Measurements from ENCODE around the gene TBC1D8.

The TBC1D8 gene

DNA sequence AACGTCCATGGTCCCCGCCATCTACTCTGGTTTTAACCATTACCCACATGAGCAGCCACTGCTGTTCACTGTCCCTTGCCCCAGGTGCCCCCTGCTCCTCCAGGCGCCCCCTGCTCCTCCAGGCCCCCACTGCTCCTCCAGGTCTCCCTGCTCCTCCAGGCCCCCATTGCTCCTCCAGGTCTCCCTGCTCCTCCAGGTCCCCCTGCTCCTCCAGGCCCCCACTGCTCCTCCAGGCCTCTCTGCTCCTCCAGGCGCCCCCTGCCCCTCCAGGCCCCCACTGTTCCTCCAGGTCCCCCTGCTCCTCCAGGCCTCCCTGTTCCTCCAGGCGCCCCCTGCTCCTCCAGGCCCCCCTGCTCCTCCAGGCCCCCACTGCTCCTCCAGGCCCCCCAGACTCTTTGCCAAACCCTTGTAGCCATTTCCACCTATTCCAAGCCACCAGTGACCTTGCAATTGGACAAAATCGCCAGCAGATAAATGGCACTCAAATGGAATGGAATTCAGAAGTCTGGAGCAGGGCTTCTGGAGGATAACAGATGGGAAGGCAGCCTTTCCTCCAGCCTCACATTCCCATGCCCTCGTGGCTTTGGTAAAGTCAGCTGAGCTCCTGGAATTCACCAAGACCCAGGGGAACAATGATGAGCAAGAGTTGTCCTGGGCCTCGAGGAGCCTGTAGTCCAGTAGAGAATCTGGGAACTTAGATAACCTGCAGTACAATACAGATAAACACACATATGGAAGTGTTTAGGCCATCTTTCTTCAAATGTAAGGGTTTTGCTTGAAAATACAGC is 162.4 kb downstream of the TBC1D8 start:
- Histone ChIP-seq H3K4me3 (ENCODE audit: insufficient read length, low read depth) (no peak overlapping the region), H3K4me1 (ENCODE audit: insufficient read depth, insufficient read length) (peaks cover 3% of the 10 kb centered on the region), H3K9me3 (ENCODE audit: insufficient read depth, low read length) (no peaks in the 10 kb centered on the region), H3K9ac (ENCODE audit: insufficient read length, low read depth) (no peak overlapping the region), H3K27me3 (ENCODE audit: insufficient read depth, insufficient read length) (no peaks in the 10 kb centered on the region), H3K36me3 (ENCODE audit: insufficient read depth, insufficient read length, low read length) (no peaks in the 10 kb centered on the region)
- TF ChIP-seq YY1 (IDR thresholded peaks at IDR 0.05; ENCODE audit: insufficient read depth, insufficient read length) = no peak
- DNase-seq (ENCODE audit: low read depth, low spot score) = no peak

- TF ChIP-seq ZNF274 (IDR thresholded peaks at IDR 0.05; ENCODE audit: low read depth, low read length) (no peak), YY1 (IDR thresholded peaks at IDR 0.05; ENCODE audit: insufficient read depth, insufficient read length) (no peak), SUZ12 (IDR thresholded peaks at IDR 0.05; ENCODE audit: extremely low read depth, insufficient read depth, insufficient read length) (no peak)
- Histone ChIP-seq H3K36me3 (ENCODE audit: insufficient read depth, insufficient read length, low read length) (no peaks in the 10 kb centered on the region), H3K27me3 (ENCODE audit: insufficient read depth, insufficient read length) (no peaks in the 10 kb centered on the region), H3K4me1 (ENCODE audit: insufficient read depth, insufficient read length) (peaks cover 3% of the 10 kb centered on the region), H3K9ac (ENCODE audit: insufficient read length, low read depth) (no peak overlapping the region), H3K9me3 (ENCODE audit: insufficient read depth, low read length) (no peaks in the 10 kb centered on the region), H3K4me3 (ENCODE audit: insufficient read length, low read depth) (no peak overlapping the region)
- DNase-seq (ENCODE audit: low read depth, low spot score) = no peak
Measured at GRCh38 chr2:100987974-100988373, 163.2 kb downstream of the TBC1D8 start.

GRCh38 chr2:100987536-100987935 is 163.6 kb downstream of the TBC1D8 start:
- H3K4me1 ChIP-seq (ENCODE audit: insufficient read depth, insufficient read length) = peaks cover 5% of the 10 kb centered on the region
- no peak overlapping the region for H3K4me3 ChIP-seq (ENCODE audit: insufficient read length, low read depth)
- DNase-seq (ENCODE audit: low read depth, low spot score) = no peak
- TF ChIP-seq SUZ12 (IDR thresholded peaks at IDR 0.05; ENCODE audit: extremely low read depth, insufficient read depth, insufficient read length) (no peak), YY1 (IDR thresholded peaks at IDR 0.05; ENCODE audit: insufficient read depth, insufficient read length) (no peak), ZNF274 (IDR thresholded peaks at IDR 0.05; ENCODE audit: low read depth, low read length) (no peak)
- H3K27me3 ChIP-seq (ENCODE audit: insufficient read depth, insufficient read length) = no peaks in the 10 kb centered on the region
- no peak overlapping the region for H3K9ac ChIP-seq (ENCODE audit: insufficient read length, low read depth)
- H3K36me3 ChIP-seq (ENCODE audit: insufficient read depth, insufficient read length, low read length) = no peaks in the 10 kb centered on the region
- no peaks in the 10 kb centered on the region for H3K9me3 ChIP-seq (ENCODE audit: insufficient read depth, low read length)

DNA sequence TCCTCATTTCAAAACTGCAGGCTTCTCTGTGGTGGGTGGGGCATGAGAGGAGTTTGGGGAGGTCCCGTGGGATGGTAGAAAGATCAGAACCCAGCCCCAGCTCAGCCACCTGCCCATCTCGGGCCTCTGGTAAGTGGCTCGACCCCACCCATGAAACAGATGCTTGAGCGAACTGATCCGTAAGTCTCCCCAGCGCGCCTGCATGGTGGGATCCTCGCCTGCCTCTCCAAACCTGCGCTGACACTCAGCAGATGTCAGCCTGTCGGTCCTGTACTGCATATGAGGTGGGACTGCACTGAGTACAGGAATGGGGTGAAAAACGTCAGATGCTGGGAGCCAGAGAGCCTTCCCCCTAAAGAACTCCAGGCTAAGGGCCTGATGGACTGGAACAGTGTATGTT is 165.0 kb downstream of the TBC1D8 start:
- Histone ChIP-seq H3K4me3 (ENCODE audit: insufficient read length, low read depth) (no peak overlapping the region), H3K9ac (ENCODE audit: insufficient read length, low read depth) (no peak overlapping the region), H3K27me3 (ENCODE audit: insufficient read depth, insufficient read length) (no peaks in the 10 kb centered on the region), H3K36me3 (ENCODE audit: insufficient read depth, insufficient read length, low read length) (no peaks in the 10 kb centered on the region), H3K9me3 (ENCODE audit: insufficient read depth, low read length) (no peaks in the 10 kb centered on the region), H3K4me1 (ENCODE audit: insufficient read depth, insufficient read length) (peaks cover 11% of the 10 kb centered on the region)
- no peak for TF ChIP-seq ZNF274 (IDR thresholded peaks at IDR 0.05; ENCODE audit: low read depth, low read length)
- TF ChIP-seq YY1 (IDR thresholded peaks at IDR 0.05; ENCODE audit: insufficient read depth, insufficient read length) = no peak
- TF ChIP-seq SUZ12 (IDR thresholded peaks at IDR 0.05; ENCODE audit: extremely low read depth, insufficient read depth, insufficient read length) = no peak
- no peak for DNase-seq (ENCODE audit: low read depth, low spot score)

DNA sequence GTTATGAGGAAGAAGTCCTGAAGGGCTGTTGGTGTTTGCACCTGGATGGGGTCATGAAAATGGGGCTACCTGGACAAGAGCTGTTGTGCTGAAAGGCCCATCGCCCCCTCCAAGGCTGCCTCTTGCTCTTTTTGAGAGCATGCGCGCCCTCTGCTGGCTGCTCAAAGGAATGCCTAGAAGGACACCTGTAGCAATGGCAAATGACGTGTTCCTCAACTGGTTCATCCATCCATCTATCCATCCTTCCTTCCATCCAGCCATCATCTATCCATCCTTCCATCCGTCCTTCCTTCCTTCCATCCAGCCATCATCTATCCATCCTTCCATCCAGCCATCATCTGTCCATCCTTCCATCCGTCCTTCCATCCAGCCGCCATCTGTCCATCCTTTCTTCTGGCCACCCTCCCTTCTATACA is 166.3 kb downstream of the TBC1D8 start:
- peak; percentile 78 for DNase-seq (ENCODE audit: low read depth, low spot score)
- Histone ChIP-seq H3K4me3 (ENCODE audit: insufficient read length, low read depth) (no peak overlapping the region), H3K27me3 (ENCODE audit: insufficient read depth, insufficient read length) (no peaks in the 10 kb centered on the region), H3K36me3 (ENCODE audit: insufficient read depth, insufficient read length, low read length) (no peaks in the 10 kb centered on the region), H3K9ac (ENCODE audit: insufficient read length, low read depth) (no peak overlapping the region), H3K4me1 (ENCODE audit: insufficient read depth, insufficient read length) (peaks cover 11% of the 10 kb centered on the region), H3K9me3 (ENCODE audit: insufficient read depth, low read length) (no peaks in the 10 kb centered on the region)
- TF ChIP-seq SUZ12 (IDR thresholded peaks at IDR 0.05; ENCODE audit: extremely low read depth, insufficient read depth, insufficient read length) = no peak
- no peak for TF ChIP-seq ZNF274 (IDR thresholded peaks at IDR 0.05; ENCODE audit: low read depth, low read length)
- TF ChIP-seq YY1 (IDR thresholded peaks at IDR 0.05; ENCODE audit: insufficient read depth, insufficient read length) = no peak

GRCh38 chr2:100983684-100984310 is 167.4 kb downstream of the TBC1D8 start:
- Histone ChIP-seq H3K36me3 (ENCODE audit: insufficient read depth, insufficient read length, low read length) (no peaks in the 10 kb centered on the region), H3K4me3 (ENCODE audit: insufficient read length, low read depth) (no peak overlapping the region), H3K9me3 (ENCODE audit: insufficient read depth, low read length) (no peaks in the 10 kb centered on the region), H3K4me1 (ENCODE audit: insufficient read depth, insufficient read length) (peaks cover 11% of the 10 kb centered on the region), H3K27me3 (ENCODE audit: insufficient read depth, insufficient read length) (no peaks in the 10 kb centered on the region), H3K9ac (ENCODE audit: insufficient read length, low read depth) (no peak overlapping the region)
- DNase-seq (ENCODE audit: low read depth, low spot score) = no peak
- no peak for TF ChIP-seq ZNF274 (IDR thresholded peaks at IDR 0.05; ENCODE audit: low read depth, low read length)
- no peak for TF ChIP-seq SUZ12 (IDR thresholded peaks at IDR 0.05; ENCODE audit: extremely low read depth, insufficient read depth, insufficient read length)
- TF ChIP-seq YY1 (IDR thresholded peaks at IDR 0.05; ENCODE audit: insufficient read depth, insufficient read length) = no peak

GRCh38 chr2:100983201-100983600 is 168.0 kb downstream of the TBC1D8 start:
- Histone ChIP-seq H3K9me3 (ENCODE audit: insufficient read depth, low read length) (no peaks in the 10 kb centered on the region), H3K9ac (ENCODE audit: insufficient read length, low read depth) (no peak overlapping the region), H3K36me3 (ENCODE audit: insufficient read depth, insufficient read length, low read length) (no peaks in the 10 kb centered on the region), H3K4me3 (ENCODE audit: insufficient read length, low read depth) (no peak overlapping the region), H3K27me3 (ENCODE audit: insufficient read depth, insufficient read length) (no peaks in the 10 kb centered on the region), H3K4me1 (ENCODE audit: insufficient read depth, insufficient read length) (peaks cover 11% of the 10 kb centered on the region)
- TF ChIP-seq YY1 (IDR thresholded peaks at IDR 0.05; ENCODE audit: insufficient read depth, insufficient read length) (no peak), SUZ12 (IDR thresholded peaks at IDR 0.05; ENCODE audit: extremely low read depth, insufficient read depth, insufficient read length) (no peak), ZNF274 (IDR thresholded peaks at IDR 0.05; ENCODE audit: low read depth, low read length) (no peak)
- DNase-seq (ENCODE audit: low read depth, low spot score) = no peak

All from NT2/D1 (cell line).